Esophagus muscularis mucosa (tissue), 4 donors: ENCODE results near the gene PLEKHA7. TPM values are rescaled to one million over a fixed set of nuclear protein-coding genes. Genes with fewer than 3 reads are reported as not detected.

Experiments
- DNase-seq: peaks from one replicate; pipeline ENCODE4 v3.0.0-alpha.2; 2017; ENCODE audit errors: extremely low spot score
- H3K27ac ChIP-seq, 4 donors: fragments of 200-600 bp; sonication (generic); replicated peaks in 1 of 4; 1 replicate in 3 of 4; 2 replicates in 1 of 4; pipeline ENCODE4 v1.5.1; 2016 to 2019; ENCODE audit warnings: mild to moderate bottlenecking in 1 of 4
- H3K27me3 ChIP-seq, 4 donors: fragments of 200-600 bp; sonication (generic); one replicate each; pipeline versions ENCODE4 v1.5.1 to v1.6.0; 2016 to 2019
- H3K36me3 ChIP-seq, 4 donors: fragments of 200-600 bp; sonication (generic); one replicate each; pipeline ENCODE4 v1.5.1; 2016 to 2019
- H3K4me1 ChIP-seq, 4 donors: fragments of 200-600 bp; sonication (generic); one replicate each; pipeline ENCODE4 v1.5.1; 2016 to 2019
- H3K4me3 ChIP-seq, 4 donors: fragments of 200-600 bp; sonication (generic); 1 replicate in 2 of 4; 2 replicates in 2 of 4; pipeline ENCODE4 v1.5.1; 2016 to 2019; ENCODE audit warnings: mild to moderate bottlenecking in 4 of 4, moderate library complexity in 1 of 4
- H3K9me3 ChIP-seq, 4 donors: fragments of 200-600 bp; sonication (generic); 1 replicate in 3 of 4; 2 replicates in 1 of 4; pipeline ENCODE4 v1.5.1; 2016 to 2019
- CTCF ChIP-seq, 3 experiments: fragments of 200-600 bp in 2 of 3; fragments of 450-650 bp in 1 of 3; sonication (generic) in 2 of 3; IDR thresholded peaks; one replicate each; pipeline ENCODE4 v1.5.1; 2017 to 2019; ENCODE audit warnings: antibody characterized with exemption in 3 of 3, mild to moderate bottlenecking in 2 of 3, moderate library complexity in 1 of 3
- EP300 ChIP-seq: sonication (generic); formaldehyde crosslinking; IDR thresholded peaks from one replicate; pipeline ENCODE4 v1.6.1; 2017; ENCODE audit warnings: antibody characterized with exemption
- POLR2A ChIP-seq: fragments of 450-650 bp; IDR thresholded peaks from one replicate; pipeline ENCODE4 v1.6.1; 2017; ENCODE audit warnings: antibody characterized with exemption, moderate library complexity, mild to moderate bottlenecking, low read depth
- POLR2AphosphoS5 ChIP-seq, 2 donors: sonication (generic); formaldehyde crosslinking; IDR thresholded peaks; one replicate each; pipeline ENCODE4 v1.6.1; 2017; ENCODE audit warnings: antibody characterized with exemption in 2 of 2
- WGBS: methylation state at CpG from one replicate; pipeline ENCODE4 v1.1.5; 2018; 5-methylcytosine and 5-hydroxymethylcytosine counted together
- intact Hi-C: fragments of 100-400 bp; cut with DNase I; formaldehyde crosslinking; loops from one replicate; pipeline ENCODE4 v1.15.1; 2023
- total RNA-seq, 4 donors: library from RNA; depleted of rRNA; stranded (reverse); fragments of >200 nt; gene quantifications; one replicate each; pipeline versions ENCODE4 v1.1.0 to v1.2.1, GENCODE V29; 2016

The PLEKHA7 gene
- total RNA-seq, 4 donors from 2014 or later, result 5.8 to 9.1 (median 7.7) TPM

- WGBS, result 82% methylated on average over 4 of the region's 4 CpGs
- no peak for DNase-seq
- no peak overlapping the region for H3K4me3 ChIP-seq
- TF ChIP-seq POLR2A (no peak), EP300 (no peak), CTCF (IDR thresholded peaks at IDR 0.05) (no peak), POLR2AphosphoS5 (IDR thresholded peaks at IDR 0.05) (no peak)
- no peaks in the 10 kb centered on the region for H3K27me3 ChIP-seq
- intact Hi-C loops, result no loop called here
- H3K36me3 ChIP-seq, result no peaks in the 10 kb centered on the region
- H3K4me1 ChIP-seq, result peaks cover 0 to 11% (median 2%) of the 10 kb centered on the region in 4 donors
- H3K27ac ChIP-seq, result peak overlapping the region in 1 of 4 donors; percentile 40
- H3K9me3 ChIP-seq, result peaks cover 0 to 12% (median 11%) of the 10 kb centered on the region in 4 donors
Observed at GRCh38 chr11:16893456-16894066, 120.7 kb downstream of the PLEKHA7 start.

GRCh38 chr11:16891964-16892363, 122.2 kb downstream of the PLEKHA7 start:
- Histone ChIP-seq H3K4me1 (peaks cover 0 to 9% (median 2%) of the 10 kb centered on the region in 4 donors), H3K27ac (no peak overlapping the region), H3K9me3 (peaks cover 0 to 12% (median 11%) of the 10 kb centered on the region in 4 donors), H3K27me3 (no peaks in the 10 kb centered on the region), H3K4me3 (no peak overlapping the region), H3K36me3 (no peaks in the 10 kb centered on the region)
- WGBS, result 40% methylated on average over 1 of the region's 1 CpG
- TF ChIP-seq POLR2A (no peak), POLR2AphosphoS5 (IDR thresholded peaks at IDR 0.05) (no peak), EP300 (no peak), CTCF (IDR thresholded peaks at IDR 0.05) (no peak)
- intact Hi-C loops, result no loop called here
- no peak for DNase-seq

GRCh38 chr11:16891165-16891564, 123.0 kb downstream of the PLEKHA7 start:
- Histone ChIP-seq H3K4me1 (peaks cover 0 to 9% (median 2%) of the 10 kb centered on the region in 4 donors), H3K27me3 (no peaks in the 10 kb centered on the region), H3K4me3 (no peak overlapping the region), H3K36me3 (no peaks in the 10 kb centered on the region), H3K27ac (no peak overlapping the region), H3K9me3 (peaks cover 0 to 12% (median 11%) of the 10 kb centered on the region in 4 donors)
- TF ChIP-seq POLR2A (no peak), CTCF (IDR thresholded peaks at IDR 0.05) (no peak), EP300 (no peak), POLR2AphosphoS5 (IDR thresholded peaks at IDR 0.05) (no peak)
- DNase-seq, result no peak
- WGBS, result 83% methylated on average over 2 of the region's 2 CpGs
- intact Hi-C loops, result no loop called here

- WGBS, result 93% methylated on average over 1 of the region's 1 CpG
- intact Hi-C loops, result no loop called here
- H3K9me3 ChIP-seq, result peaks cover 0 to 12% (median 11%) of the 10 kb centered on the region in 4 donors
- H3K36me3 ChIP-seq, result no peaks in the 10 kb centered on the region
- no peak overlapping the region for H3K27ac ChIP-seq
- DNase-seq, result no peak
- H3K4me3 ChIP-seq, result no peak overlapping the region
- no peaks in the 10 kb centered on the region for H3K27me3 ChIP-seq
- H3K4me1 ChIP-seq, result peaks cover 0 to 9% (median 2%) of the 10 kb centered on the region in 4 donors
- TF ChIP-seq EP300, result no peak
- no peak for TF ChIP-seq POLR2A
- TF ChIP-seq CTCF (IDR thresholded peaks at IDR 0.05), result no peak
- no peak for TF ChIP-seq POLR2AphosphoS5 (IDR thresholded peaks at IDR 0.05)
Observed at GRCh38 chr11:16890442-16890841, 123.8 kb downstream of the PLEKHA7 start.
